ENCODE results near the gene CDC23. TPM values are rescaled to one million over a fixed set of nuclear protein-coding genes. Genes with fewer than 3 reads are reported as not detected.

CDC23 gene
- total and polyA plus RNA-seq, 2 of the 8 experiments (the other 6 are each of a cell fraction or from before 2014, with no cell fraction given) = 32.6 to 45.7 TPM

- ChIA-PET POLR2A (ENCODE audit: partially characterized antibody) (interaction anchor here (1.3 to 4.0 kb wide), 2 partner anchors 22 to 32 kb away, joined by 4 to 24 read pairs; partner anchors contain the start of gene CDC23), CTCF (ENCODE audit: partially characterized antibody) (interaction anchor here (0.8 to 2.2 kb wide), 8 partner anchors 7 to 323 kb away, joined by 3 to 7 read pairs (median 4); no protein-coding TSS in a partner anchor)
- no peak for DNase-seq (ENCODE audit: low read depth in 1 of 2, low spot score in 2 of 2)
- no peak overlapping the region for H2BK12ac ChIP-seq (ENCODE audit: low read depth, low read length)
- peaks cover 2% of the 10 kb centered on the region in 2 experiments for H4K20me1 ChIP-seq (replicated peaks in 1 of 2; ENCODE audit: control insufficient read depth in 1 of 2, insufficient read depth in 2 of 2, low read length in 2 of 2)
- no peak overlapping the region for H2AK5ac ChIP-seq (ENCODE audit: low read depth, low read length)
- FAIRE-seq = no peak
- no peaks in the 10 kb centered on the region; a peak in 2 of 7 replicates for H3K4me1 ChIP-seq (replicated peaks in 1 of 4; ENCODE audit: control insufficient read depth in 3 of 4, insufficient read depth in 4 of 4, low read length in 3 of 4)
- H3K36me3 ChIP-seq (ENCODE audit: control insufficient read depth in 2 of 4, insufficient read depth in 4 of 4, low read length in 3 of 4) = peaks cover 35 to 58% (median 48%) of the 10 kb centered on the region in 4 experiments
- no peak overlapping the region for H2BK120ac ChIP-seq (replicated peaks; ENCODE audit: low read depth, low read length)
- TF ChIP-seq RXRA (IDR thresholded peaks at IDR 0.05; ENCODE audit: insufficient read depth, low read depth, low read length) (no peak), E2F6 (IDR thresholded peaks at IDR 0.05) (no peak), NRF1 (IDR thresholded peaks at IDR 0.05; ENCODE audit: low read depth, low read length) (no peak), SRF (IDR thresholded peaks at IDR 0.05; ENCODE audit: low read depth, low read length) (no peak), SP1 (IDR thresholded peaks at IDR 0.05; ENCODE audit: low read depth, low read length) (no peak), BCL11A (IDR thresholded peaks at IDR 0.05; ENCODE audit: low read depth in 2 of 2, low read length in 2 of 2) (no peak), TBP (IDR thresholded peaks at IDR 0.05; ENCODE audit: low read depth, low read length) (no peak), ATF2 (IDR thresholded peaks at IDR 0.05; ENCODE audit: low read length) (no peak), CEBPB (IDR thresholded peaks at IDR 0.05; ENCODE audit: low read depth, low read length) (no peak), PHF8 (conservative IDR thresholded peaks at IDR 0.05; ENCODE audit: low read depth, low read length) (no peak), SIX5 (IDR thresholded peaks at IDR 0.05; ENCODE audit: low read depth, low read length) (no peak), KDM4A (IDR thresholded peaks at IDR 0.05; ENCODE audit: low read depth, low read length, severe bottlenecking) (no peak)
- H3K23ac ChIP-seq (ENCODE audit: insufficient read length) = no peak overlapping the region
- H4K91ac ChIP-seq (replicated peaks; ENCODE audit: insufficient read length, low read length) = no peak overlapping the region
- H3K4me3 ChIP-seq (ENCODE audit: extremely low read depth in 1 of 4, insufficient read depth in 2 of 4, low read depth in 3 of 4, low read length in 4 of 4) = no peak overlapping the region
- H3K9me3 ChIP-seq (ENCODE audit: insufficient read depth in 2 of 2, low read depth in 1 of 2, low read length in 1 of 2) = no peaks in the 10 kb centered on the region
- no peaks in the 10 kb centered on the region for H3K27me3 ChIP-seq (replicated peaks in 1 of 4; ENCODE audit: control insufficient read depth in 3 of 4, extremely low read depth in 1 of 4, insufficient read depth in 3 of 4, low read length in 3 of 4)
- no peak overlapping the region for H3K4me2 ChIP-seq (ENCODE audit: insufficient read depth in 1 of 2, low read depth in 2 of 2, low read length in 2 of 2)
- no peak overlapping the region for H2BK20ac ChIP-seq (ENCODE audit: low read length)
- no peak overlapping the region for H2BK5ac ChIP-seq (ENCODE audit: low read depth, low read length)
- H3K56ac ChIP-seq (replicated peaks; ENCODE audit: insufficient read length, low read depth, low read length) = no peak overlapping the region
- no peak overlapping the region for H2BK15ac ChIP-seq (ENCODE audit: low read length)
- no peak overlapping the region for H2AFZ ChIP-seq (ENCODE audit: low read length)
- H3K23me2 ChIP-seq (ENCODE audit: low read depth, low read length) = peaks cover 8% of the 10 kb centered on the region
- 82% methylated on average over 5 of the region's 5 CpGs; no CpG with 5 or more reads in 1 of the 2 experiments for WGBS, 2 experiments (ENCODE audit: extremely low coverage in 1 of 2, insufficient coverage in 1 of 2, insufficient read length in 1 of 2, insufficient replicate concordance in 2 of 2, low coverage in 1 of 2, low lambda C conversion rate in 2 of 2, missing lambda C conversion rate in 1 of 2)
- no peak overlapping the region for H4K5ac ChIP-seq (ENCODE audit: insufficient read length, low read depth, low read length)
- H3K9ac ChIP-seq (replicated peaks in 1 of 4; ENCODE audit: extremely low read depth in 1 of 4, low read depth in 3 of 4, low read length in 3 of 4) = no peak overlapping the region
- H3K14ac ChIP-seq (ENCODE audit: insufficient read length) = no peak overlapping the region
- H3K27ac ChIP-seq (ENCODE audit: low read depth, low read length) = no peak overlapping the region
- H3K79me2 ChIP-seq (ENCODE audit: control insufficient read depth in 1 of 2, insufficient read depth in 2 of 2, low read length in 2 of 2) = peaks cover 0 to 37% of the 10 kb centered on the region in 2 experiments; a peak in 2 of 4 replicates
- no peak overlapping the region for H4K8ac ChIP-seq (ENCODE audit: extremely low read depth, insufficient read depth, low read length)
- no peak overlapping the region for H3K18ac ChIP-seq (ENCODE audit: extremely low read depth, low read length)
- peaks cover 2% of the 10 kb centered on the region; the same call in 1 of the 2 replicates for H3K79me1 ChIP-seq (ENCODE audit: low read depth, low read length)
- H3K4ac ChIP-seq (replicated peaks; ENCODE audit: insufficient read length, low read depth, low read length) = no peak overlapping the region
These were observed 32.3 kb downstream of the CDC23 start for GRCh38 chr5:138180841-138181240.
